H1 (cell line): Measurements from ENCODE around the gene RPL41. TPM values are rescaled to one million over a fixed set of nuclear protein-coding genes. Genes with fewer than 3 reads are reported as not detected.

Experiments
- CTCF ChIA-PET: fragments of 300-600 bp; sonication (Branson Sonifier 250); formaldehyde crosslinking; loops from one replicate; lab custom pipeline; 2021; ENCODE audit not compliant: partially characterized antibody; lab: Charles Lee
- POLR2A ChIA-PET: fragments of 300-600 bp; sonication (Branson Sonifier 250); formaldehyde crosslinking; loops from one replicate; lab custom pipeline; 2021; ENCODE audit warnings: inconsistent platforms; ENCODE audit not compliant: partially characterized antibody; lab: Charles Lee
- DNase-seq, 2 experiments: peaks; one replicate each; pipeline versions ENCODE4 v3.0.0 to v3.0.0-alpha.2; 2010 to 2022; ENCODE audit warnings: low spot score in 2 of 2, low read depth in 1 of 2, mixed read lengths in 1 of 2
- FAIRE-seq: peaks from 2 replicates; lab custom pipeline; 2011; peaks lifted over from hg19 to GRCh38; lab: Jason Lieb, UNC
- H2AFZ ChIP-seq: 2 replicates; pipeline ENCODE4 v1.8.1; 2012; ENCODE audit warnings: low read length, inconsistent platforms
- H2AK5ac ChIP-seq: 2 replicates; pipeline ENCODE4 v1.6.1; 2013; ENCODE audit warnings: low read depth, low read length
- H2BK120ac ChIP-seq: replicated peaks from 2 replicates; pipeline ENCODE3; 2013; ENCODE audit warnings: low read depth, low read length, inconsistent platforms
- H2BK12ac ChIP-seq: 2 replicates; pipeline ENCODE4 v1.6.1; 2013; ENCODE audit warnings: low read depth, low read length
- H2BK15ac ChIP-seq: 2 replicates; pipeline ENCODE4 v1.6.1; 2013; ENCODE audit warnings: low read length
- H2BK20ac ChIP-seq: 2 replicates; pipeline ENCODE4 v1.6.1; 2013; ENCODE audit warnings: low read length
- H2BK5ac ChIP-seq: 2 replicates; pipeline ENCODE4 v1.6.1; 2013; ENCODE audit warnings: low read depth, low read length
- H3K14ac ChIP-seq: 2 replicates; pipeline ENCODE4 v1.6.1; 2013; ENCODE audit warnings: inconsistent platforms; ENCODE audit not compliant: insufficient read length
- H3K18ac ChIP-seq: 2 replicates; pipeline ENCODE4 v1.6.1; 2013; ENCODE audit warnings: low read length; ENCODE audit errors: extremely low read depth
- H3K23ac ChIP-seq: 2 replicates; pipeline ENCODE4 v1.6.1; 2013; ENCODE audit warnings: inconsistent platforms; ENCODE audit not compliant: insufficient read length
- H3K23me2 ChIP-seq: 2 replicates; pipeline ENCODE4 v1.6.1; 2013; ENCODE audit warnings: low read depth, low read length
- H3K27ac ChIP-seq: 2 replicates; pipeline ENCODE4 v1.6.1; 2011; ENCODE audit warnings: low read depth, low read length, inconsistent platforms
- H3K27me3 ChIP-seq, 4 experiments: replicated peaks in 1 of 4; 1 replicate in 1 of 4; 2 replicates in 3 of 4; pipeline versions ENCODE4 v1.6.1 to v1.8.1; 2011 to 2013; ENCODE audit warnings: low read length in 3 of 4, mild to moderate bottlenecking in 3 of 4, inconsistent platforms in 2 of 4, mixed read lengths in 2 of 4, moderate library complexity in 1 of 4; ENCODE audit not compliant: control insufficient read depth in 3 of 4, insufficient read depth in 3 of 4; ENCODE audit errors: extremely low read depth in 1 of 4
- H3K36me3 ChIP-seq, 4 experiments: 2 replicates each; pipeline versions ENCODE4 v1.6.1 to v1.8.1; 2011 to 2013; ENCODE audit warnings: mild to moderate bottlenecking in 4 of 4, low read length in 3 of 4, moderate library complexity in 2 of 4, control low read depth in 1 of 4, inconsistent platforms in 1 of 4; ENCODE audit not compliant: insufficient read depth in 4 of 4, control insufficient read depth in 2 of 4
- H3K4ac ChIP-seq: replicated peaks from 2 replicates; pipeline ENCODE3; 2013; ENCODE audit warnings: low read length, low read depth, mixed read lengths, inconsistent platforms; ENCODE audit not compliant: insufficient read length
- H3K4me1 ChIP-seq, 4 experiments: replicated peaks in 1 of 4; 1 replicate in 1 of 4; 2 replicates in 3 of 4; pipeline versions ENCODE4 v1.6.1 to v1.8.1; 2011 to 2013; ENCODE audit warnings: low read length in 3 of 4, inconsistent platforms in 2 of 4, mixed read lengths in 1 of 4; ENCODE audit not compliant: insufficient read depth in 4 of 4, control insufficient read depth in 3 of 4
- H3K4me2 ChIP-seq, 2 experiments: 2 replicates each; pipeline versions ENCODE4 v1.6.1 to v1.8.1; 2011 to 2013; ENCODE audit warnings: low read depth in 2 of 2, low read length in 2 of 2, control low read depth in 1 of 2, inconsistent platforms in 1 of 2, mild to moderate bottlenecking in 1 of 2; ENCODE audit not compliant: insufficient read depth in 1 of 2
- H3K4me3 ChIP-seq, 4 experiments: fragments of 200-600, 300-600 bp in 1 of 4; sonication (generic), shearing (Covaris generic), sonication (Bioruptor Twin) in 1 of 4; 2 replicates each; pipeline versions ENCODE4 v1.5.1 to v1.8.1; 2011 to 2016; ENCODE audit warnings: low read length in 4 of 4, low read depth in 3 of 4, control low read depth in 2 of 4, inconsistent platforms in 2 of 4, mild to moderate bottlenecking in 2 of 4, mixed read lengths in 1 of 4, moderate library complexity in 1 of 4; ENCODE audit not compliant: insufficient read depth in 2 of 4; ENCODE audit errors: extremely low read depth in 1 of 4
- H3K56ac ChIP-seq: replicated peaks from 2 replicates; pipeline ENCODE3; 2013; ENCODE audit warnings: low read depth, mild to moderate bottlenecking, mixed read lengths, low read length, inconsistent platforms; ENCODE audit not compliant: insufficient read length
- H3K79me1 ChIP-seq: 2 replicates; pipeline ENCODE4 v1.6.1; 2013; ENCODE audit warnings: low read depth, low read length, control low read depth
- H3K79me2 ChIP-seq, 2 experiments: 2 replicates each; pipeline versions ENCODE4 v1.6.1 to v1.8.1; 2012 to 2013; ENCODE audit warnings: low read length in 2 of 2, mild to moderate bottlenecking in 2 of 2, inconsistent platforms in 1 of 2; ENCODE audit not compliant: insufficient read depth in 2 of 2, control insufficient read depth in 1 of 2
- H3K9ac ChIP-seq, 4 experiments: replicated peaks in 1 of 4; 1 replicate in 1 of 4; 2 replicates in 3 of 4; pipeline versions ENCODE4 v1.6.1 to v1.8.1; 2011 to 2013; ENCODE audit warnings: low read depth in 3 of 4, low read length in 3 of 4, control low read depth in 2 of 4, mild to moderate bottlenecking in 2 of 4, moderate library complexity in 2 of 4, inconsistent platforms in 1 of 4; ENCODE audit errors: extremely low read depth in 1 of 4
- H3K9me3 ChIP-seq, 2 experiments: 2 replicates each; pipeline versions ENCODE4 v1.6.1 to v1.8.1; 2012 to 2013; ENCODE audit warnings: mild to moderate bottlenecking in 2 of 2, moderate library complexity in 2 of 2, control low read depth in 1 of 2, inconsistent platforms in 1 of 2, low read depth in 1 of 2, low read length in 1 of 2, mixed read lengths in 1 of 2; ENCODE audit not compliant: insufficient read depth in 2 of 2
- H4K20me1 ChIP-seq, 2 experiments: replicated peaks in 1 of 2; 2 replicates each; pipeline versions ENCODE3 to v1.8.1; 2011 to 2013; ENCODE audit warnings: inconsistent platforms in 2 of 2, low read length in 2 of 2, mild to moderate bottlenecking in 1 of 2; ENCODE audit not compliant: insufficient read depth in 2 of 2, control insufficient read depth in 1 of 2
- H4K5ac ChIP-seq: 2 replicates; pipeline ENCODE4 v1.6.1; 2013; ENCODE audit warnings: low read length, low read depth, mixed read lengths, inconsistent platforms; ENCODE audit not compliant: insufficient read length
- H4K8ac ChIP-seq: 2 replicates; pipeline ENCODE4 v1.8.0; 2013; ENCODE audit warnings: mild to moderate bottlenecking, moderate library complexity, low read length, inconsistent platforms; ENCODE audit not compliant: insufficient read depth; ENCODE audit errors: extremely low read depth
- H4K91ac ChIP-seq: replicated peaks from 2 replicates; pipeline ENCODE3; 2013; ENCODE audit warnings: low read length, mixed read lengths, inconsistent platforms; ENCODE audit not compliant: insufficient read length
- CBX5 ChIP-seq: fragments of 300-800, 300-1000 bp; sonication (generic); IDR thresholded peaks from 2 replicates; pipeline ENCODE4 v1.7.1; 2016; ENCODE audit warnings: antibody characterized with exemption, low read length, low read depth
- WGBS, 2 experiments: shearing (Covaris generic) in 1 of 2; methylation state at CpG; one replicate each; pipeline versions ENCODE4 v1.1.6 to v1.1.7; 2013 to 2015; ENCODE audit warnings: low lambda C conversion rate in 2 of 2, mixed read lengths in 2 of 2, inconsistent platforms in 1 of 2, low coverage in 1 of 2, missing lambda C conversion rate in 1 of 2; ENCODE audit not compliant: insufficient replicate concordance in 2 of 2, insufficient coverage in 1 of 2, insufficient read length in 1 of 2; ENCODE audit errors: extremely low coverage in 1 of 2, missing lambda C conversion rate in 1 of 2; 5-methylcytosine and 5-hydroxymethylcytosine counted together
- long read RNA-seq, 2 experiments: library from RNA in 1 of 2; library from capped mRNA in 1 of 2; stranded (forward); transcript quantifications; one replicate each; pipeline ENCODE4 v2.0.0, GENCODE V29; 2021; ENCODE audit warnings: inconsistent platforms in 1 of 2
- polyA minus RNA-seq, 3 experiments: library from RNA; depleted of rRNA, polyadenylated mRNA; stranded (reverse); fragments of >200 nt; gene quantifications; 1 replicate in 2 of 3; 2 replicates in 1 of 3; pipeline ENCODE4 v1.2.3, GENCODE V29; 2011
- polyA plus RNA-seq, 7 experiments: library from polyadenylated mRNA; depleted of rRNA in 3 of 7; stranded (reverse) in 5 of 7; unstranded in 2 of 7; fragments of >200 nt in 5 of 7; fragments of 200-250 nt in 2 of 7; gene quantifications; 1 replicate in 5 of 7; 2 replicates in 1 of 7; 4 replicates in 1 of 7; pipeline versions ENCODE4 v1.2.1 to v1.2.3, GENCODE V29; 2011 to 2013; ENCODE audit warnings: missing spikeins in 2 of 7, mixed read lengths in 2 of 7
- total RNA-seq: library from RNA; stranded (reverse); fragmentation: NEBNext Ultra II Directional; extraction: Animal tissue kit (Norgen Biotek cat#: 25700); gene quantifications from 2 replicates; pipeline ENCODE4 v1.2.1, GENCODE V29; 2021

Gene RPL41
- total RNA-seq (4,440 and 4,619 TPM in 2 replicates), polyA plus RNA-seq (2011; rRNA removed) (10,552 and 16,488 TPM in 2 replicates), polyA minus RNA-seq (2011; rRNA and poly(A)+ RNA removed) (1,518 and 2,159 TPM in 2 replicates)
- polyA plus RNA-seq (2011; cell fraction: cytosol; rRNA removed), result 15,274 TPM
- polyA plus RNA-seq (2011; cell fraction: nucleus; rRNA removed), result 5,028 TPM
- 8,984 to 12,435 TPM (median 10,789 TPM) in 4 replicates for polyA plus RNA-seq (2012, experiment 1 of 2)
- polyA plus RNA-seq (2012, experiment 2 of 2), result 8,788 TPM
- 16,458 TPM for polyA plus RNA-seq (2013, experiment 1 of 2)
- 15,195 TPM for polyA plus RNA-seq (2013, experiment 2 of 2)
- 1,097 TPM for polyA minus RNA-seq (2011; cell fraction: cytosol; rRNA and poly(A)+ RNA removed)
- 1,566 TPM for polyA minus RNA-seq (2011; cell fraction: nucleus; rRNA and poly(A)+ RNA removed)
- long read RNA-seq, experiment 1, transcript RPL41-202 (4 exons, 469 nt), result minor isoform, 56 of 522 reads
- long read RNA-seq, experiment 1, transcript RPL41-204 (3 exons, 699 nt), result major isoform, 248 of 522 reads
- long read RNA-seq, experiment 1, transcript RPL41-206 (2 exons, 595 nt), result minor isoform, 19 of 522 reads
- long read RNA-seq, experiment 1, partial matches to known transcripts, result 87 of 522 reads
- long read RNA-seq, experiment 1, other reads (novel, unspliced or antisense), result 110 of 522 reads
- long read RNA-seq, experiment 2, partial matches to known transcripts, result 1 of 7 reads
- long read RNA-seq, experiment 2, other reads (novel, unspliced or antisense), result 3 of 7 reads

- H3K4me3 ChIP-seq, result peak within 1 kb of the TSS; percentile 85 to 99 (median 96)
- peak within 1 kb of the TSS; percentile 96; the same call in 1 of the 2 replicates for H4K8ac ChIP-seq
- peak within 1 kb of the TSS; percentile 100 for H3K18ac ChIP-seq
- peaks cover 0 to 1% of the 10 kb centered on the region in 2 experiments for H4K20me1 ChIP-seq
- FAIRE-seq (peak; percentile 92), DNase-seq (peak in 1 of 2 experiments; percentile 95)
- H3K4me2 ChIP-seq, result peak within 1 kb of the TSS; percentile 73 to 96
- H3K23ac ChIP-seq, result no peak within 1 kb of the TSS
- H3K4me1 ChIP-seq, result peaks cover 0 to 9% (median 5%) of the 10 kb centered on the region in 4 experiments; a peak in 5 of 7 replicates
- peak within 1 kb of the TSS; percentile 62 for H3K14ac ChIP-seq
- peaks cover 3 to 13% of the 10 kb centered on the region in 2 experiments; a peak in 3 of 4 replicates for H3K79me2 ChIP-seq
- peak within 1 kb of the TSS; percentile 34; the same call in 1 of the 2 replicates for H2BK20ac ChIP-seq
- H2AFZ ChIP-seq, result 0 out of 2 replicates have a peak within 1 kb of the TSS, but pooled peaks have one; percentile 39
- peaks cover 16 to 36% (median 28%) of the 10 kb centered on the region in 4 experiments; a peak in 7 of 8 replicates for H3K36me3 ChIP-seq
- peak within 1 kb of the TSS; percentile 92 for H2BK120ac ChIP-seq
- H3K27me3 ChIP-seq, result no peaks in the 10 kb centered on the region
- peak within 1 kb of the TSS; percentile 98 for H2BK5ac ChIP-seq
- peak within 1 kb of the TSS; percentile 99 for H3K4ac ChIP-seq
- POLR2A ChIA-PET, result interaction anchor here (0.6 to 7.1 kb wide), 40 partner anchors 10 to 772 kb away, joined by 3 to 267 read pairs (median 6); partner anchors contain the start of genes ANKRD52, CNPY2, COQ10A and CS
- H2BK15ac ChIP-seq, result no peak within 1 kb of the TSS
- H3K9ac ChIP-seq, result peak within 1 kb of the TSS; percentile 93 to 100 (median 98)
- H2AK5ac ChIP-seq, result peak within 1 kb of the TSS; percentile 93
- CTCF ChIA-PET, result interaction anchor here (1.3 to 5.3 kb wide), 4 partner anchors 9 to 106 kb away, joined by 3 to 34 read pairs (median 27); partner anchors contain the start of genes PA2G4, RNF41 and SMARCC2
- H3K23me2 ChIP-seq, result peaks cover 10% of the 10 kb centered on the region
- peak within 1 kb of the TSS; percentile 85 for H3K56ac ChIP-seq
- peak within 1 kb of the TSS; percentile 93 for H4K5ac ChIP-seq
- no peaks in the 10 kb centered on the region; the same call in 1 of the 2 replicates for H3K79me1 ChIP-seq
- no peaks in the 10 kb centered on the region for H3K9me3 ChIP-seq
- H3K27ac ChIP-seq, result peak within 1 kb of the TSS; percentile 97
- H4K91ac ChIP-seq, result peak within 1 kb of the TSS; percentile 94
- H2BK12ac ChIP-seq, result peak within 1 kb of the TSS; percentile 93; the same call in 1 of the 2 replicates
- WGBS, 2 experiments, result 1% methylated on average over 34 of the region's 34 CpGs; no CpG with 5 or more reads in 1 of the 2 experiments
- no peak for TF ChIP-seq CBX5
These were observed at the start of gene RPL41 for GRCh38 chr12:56116267-56117081. Gene RPL41, plus strand, starts transcription at chr12:56116633.
